Activated CD8-positive, alpha-beta memory T cell treated with anti-CD3 and anti-CD28 coated beads, Interleukin-2, amount 10 ng/mL, durations not matched to agents 7 days and 5 days (primary cell): Measurements from ENCODE around the gene BLTP3A. TPM values are rescaled to one million over a fixed set of nuclear protein-coding genes. Genes with fewer than 3 reads are reported as not detected.
"Not testable (repeated sequence)": the region's sequence is repeated elsewhere in the genome, so short reads cannot be mapped to it uniquely, and the experiment has no call there.

Experiments
- ATAC-seq: fragments of 150-1000 bp; cut with Tn5 transposase; one replicate; pipeline ENCODE4 v1.10.0; 2021; ENCODE audit warnings: moderate library complexity
- CTCF ChIA-PET: fragments of 350-600 bp; sonication (Branson Sonifier 250); formaldehyde crosslinking; loops from one replicate; lab custom pipeline; 2021; ENCODE audit warnings: antibody characterized with exemption; lab: Charles Lee
- DNase-seq: peaks from one replicate; pipeline ENCODE4 v3.0.0-alpha.2; 2020
- H3K27ac Mint-ChIP-seq: one replicate; pipeline ENCODE4 v1.8.0; 2021; ENCODE audit warnings: mild to moderate bottlenecking, mixed read lengths
- H3K27me3 Mint-ChIP-seq: one replicate; pipeline ENCODE4 v1.8.0; 2021; ENCODE audit warnings: mixed read lengths
- H3K36me3 Mint-ChIP-seq: one replicate; pipeline ENCODE4 v1.8.0; 2021; ENCODE audit warnings: mild to moderate bottlenecking, mixed read lengths
- H3K4me1 Mint-ChIP-seq: one replicate; pipeline ENCODE4 v1.8.0; 2021; ENCODE audit warnings: mixed read lengths
- H3K4me3 Mint-ChIP-seq: one replicate; pipeline ENCODE4 v1.8.0; 2021; ENCODE audit warnings: mild to moderate bottlenecking, moderate library complexity, mixed read lengths
- H3K9me3 Mint-ChIP-seq: one replicate; pipeline ENCODE4 v1.8.0; 2022; ENCODE audit warnings: low read depth, mixed read lengths
- total RNA-seq, 2 experiments: library from RNA; stranded (reverse); gene quantifications; one replicate each; pipeline ENCODE4 v1.2.3, GENCODE V29; 2021

BLTP3A gene
- total RNA-seq, 2 experiments from 2014 or later, result 14.4 to 15.7 TPM

DNA sequence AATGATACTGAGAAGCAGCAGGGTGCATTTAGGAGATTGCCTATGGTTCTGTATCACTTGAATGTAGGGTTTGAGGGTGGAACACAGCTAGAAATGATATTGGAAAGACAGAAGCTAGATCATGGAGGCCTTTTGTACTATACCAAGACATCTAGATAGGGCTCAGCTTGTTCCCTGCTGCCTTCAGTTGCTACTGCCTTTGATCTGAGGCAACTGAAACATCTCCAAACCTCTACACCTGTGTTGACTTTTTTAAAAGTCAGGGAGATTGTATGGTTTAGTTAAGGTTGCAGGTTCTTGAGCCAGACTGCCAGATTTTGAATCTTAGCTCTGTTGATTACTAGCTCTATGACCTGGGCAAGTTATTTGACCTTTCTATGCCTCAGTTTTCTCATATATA lies 12.7 kb downstream of the BLTP3A start:
- Mint-ChIP-seq H3K36me3 (no peaks in the 10 kb centered on the region), H3K27me3 (no peaks in the 10 kb centered on the region), H3K9me3 (no peaks in the 10 kb centered on the region), H3K27ac (no peak overlapping the region), H3K4me1 (no peaks in the 10 kb centered on the region), H3K4me3 (no peak overlapping the region)
- ATAC-seq, result no peak
- no peak for DNase-seq
- CTCF ChIA-PET, result interaction anchor here (1.8 kb wide), 1 partner anchor 13 kb away, joined by 4 read pairs; the partner anchor contains the start of gene BLTP3A

DNA sequence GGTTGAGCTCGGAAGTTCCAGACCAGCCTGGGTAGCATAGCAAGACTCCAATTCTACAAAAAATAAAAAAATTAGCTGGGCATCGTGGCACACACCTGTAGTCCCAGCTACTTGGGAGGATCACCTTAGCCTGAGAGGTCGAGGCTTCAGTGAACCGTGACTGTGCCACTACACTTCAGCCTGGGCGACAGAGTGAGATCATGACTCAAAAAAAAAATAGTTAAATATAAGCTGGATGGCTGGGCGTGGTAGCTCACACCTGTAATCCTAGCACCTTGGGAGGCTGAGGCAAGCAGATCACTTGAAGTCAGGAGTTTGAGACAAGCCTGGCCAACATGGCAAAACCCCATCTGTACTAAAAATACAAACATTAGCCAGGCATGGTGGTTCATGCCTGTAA lies 13.2 kb downstream of the BLTP3A start:
- CTCF ChIA-PET, result interaction anchor here (1.8 kb wide), 1 partner anchor 14 kb away, joined by 4 read pairs; the partner anchor contains the start of gene BLTP3A
- H3K4me1 Mint-ChIP-seq, H3K36me3 Mint-ChIP-seq, H3K9me3 Mint-ChIP-seq, DNase-seq, H3K4me3 Mint-ChIP-seq, ATAC-seq, H3K27ac Mint-ChIP-seq, H3K27me3 Mint-ChIP-seq: not testable (repeated sequence)

DNA sequence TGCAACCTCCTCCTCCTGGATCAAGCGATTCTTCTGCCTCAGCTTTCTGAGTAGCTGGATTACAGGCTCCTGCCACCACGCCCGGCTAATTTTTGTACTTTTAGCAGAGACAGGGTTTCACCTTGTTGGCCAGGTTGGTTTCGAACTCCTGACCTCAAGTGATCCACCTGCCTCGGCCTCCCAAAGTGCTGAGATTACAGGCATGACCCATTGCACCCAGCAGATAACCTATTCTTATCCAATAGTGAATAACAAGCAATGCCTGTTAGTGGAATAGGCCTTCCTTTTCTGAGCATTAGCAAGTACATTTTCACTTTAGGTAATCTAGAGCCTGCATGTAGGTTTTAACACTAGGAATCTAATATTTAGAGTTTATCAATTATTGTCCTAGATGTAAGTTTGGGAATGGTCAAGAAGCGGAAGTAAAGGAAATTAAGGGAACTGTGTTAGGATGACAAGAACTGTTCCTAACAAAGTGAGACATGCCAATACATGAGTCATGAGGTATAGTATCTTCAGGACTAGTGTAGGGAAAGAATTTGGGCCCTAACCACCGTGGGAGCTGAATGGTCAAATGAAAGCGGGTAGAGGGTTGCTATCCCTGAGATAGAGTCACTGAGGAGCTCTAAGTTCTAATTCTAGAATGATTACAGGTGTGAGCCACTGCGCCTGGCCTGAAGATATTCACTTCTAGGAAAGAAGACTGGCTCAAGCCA lies 15.0 kb downstream of the BLTP3A start:
- no peaks in the 10 kb centered on the region for H3K9me3 Mint-ChIP-seq
- H3K27me3 Mint-ChIP-seq, result no peaks in the 10 kb centered on the region
- no peak for ATAC-seq
- peaks cover 14% of the 10 kb centered on the region for H3K4me1 Mint-ChIP-seq
- CTCF ChIA-PET, result interaction anchor here (1.5 kb wide), 1 partner anchor 333 kb away, joined by 4 read pairs; no protein-coding TSS in a partner anchor
- no peak for DNase-seq
- H3K4me3 Mint-ChIP-seq, result no peak overlapping the region
- no peaks in the 10 kb centered on the region for H3K36me3 Mint-ChIP-seq
- no peak overlapping the region for H3K27ac Mint-ChIP-seq

DNA sequence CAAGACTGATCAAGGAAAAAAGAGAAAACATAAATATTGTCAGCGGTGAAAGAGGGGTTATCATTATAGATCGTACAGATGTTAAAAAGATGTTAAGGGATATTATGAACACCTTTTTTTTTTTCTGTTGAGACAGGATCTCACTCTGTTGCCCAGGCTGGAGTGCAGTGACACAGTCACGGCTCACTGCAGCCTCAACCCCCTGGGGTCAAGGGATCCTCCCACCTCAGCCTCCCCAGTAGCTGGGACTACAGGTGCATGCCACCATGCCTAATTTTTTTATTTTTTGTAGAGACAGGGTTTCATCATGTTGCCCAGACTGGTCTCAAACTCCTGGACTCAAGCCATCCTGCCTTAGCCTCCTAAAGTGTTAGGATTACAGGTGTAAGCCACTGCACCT lies 16.6 kb downstream of the BLTP3A start:
- ATAC-seq, H3K9me3 Mint-ChIP-seq, H3K4me3 Mint-ChIP-seq, H3K36me3 Mint-ChIP-seq, H3K27me3 Mint-ChIP-seq, CTCF ChIA-PET, H3K27ac Mint-ChIP-seq, DNase-seq: not testable (repeated sequence)
- peaks cover 14% of the 10 kb centered on the region for H3K4me1 Mint-ChIP-seq

DNA sequence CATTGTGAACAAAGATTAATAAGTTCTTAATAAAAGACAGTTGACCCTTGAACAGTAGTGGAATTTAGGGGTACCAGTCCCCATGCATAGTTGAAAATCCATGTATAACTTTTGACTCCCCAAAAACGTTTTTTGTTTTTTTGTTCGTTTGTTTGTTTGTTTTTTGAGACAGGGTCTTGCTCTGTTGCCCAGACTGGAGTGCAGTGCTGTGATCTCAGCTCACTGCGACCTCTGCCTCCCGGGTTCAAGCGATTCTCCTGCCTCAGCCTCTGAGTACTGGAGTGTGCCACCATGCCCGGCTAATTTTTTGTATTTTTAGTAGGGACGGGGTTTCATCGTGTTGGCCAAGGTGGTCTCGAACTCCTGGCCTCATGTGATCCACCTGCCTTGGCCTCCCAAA lies 17.5 kb downstream of the BLTP3A start:
- H3K4me1 Mint-ChIP-seq, result peaks cover 14% of the 10 kb centered on the region
- H3K9me3 Mint-ChIP-seq, ATAC-seq, H3K27me3 Mint-ChIP-seq, H3K4me3 Mint-ChIP-seq, H3K36me3 Mint-ChIP-seq, H3K27ac Mint-ChIP-seq, DNase-seq, CTCF ChIA-PET: not testable (repeated sequence)

DNA sequence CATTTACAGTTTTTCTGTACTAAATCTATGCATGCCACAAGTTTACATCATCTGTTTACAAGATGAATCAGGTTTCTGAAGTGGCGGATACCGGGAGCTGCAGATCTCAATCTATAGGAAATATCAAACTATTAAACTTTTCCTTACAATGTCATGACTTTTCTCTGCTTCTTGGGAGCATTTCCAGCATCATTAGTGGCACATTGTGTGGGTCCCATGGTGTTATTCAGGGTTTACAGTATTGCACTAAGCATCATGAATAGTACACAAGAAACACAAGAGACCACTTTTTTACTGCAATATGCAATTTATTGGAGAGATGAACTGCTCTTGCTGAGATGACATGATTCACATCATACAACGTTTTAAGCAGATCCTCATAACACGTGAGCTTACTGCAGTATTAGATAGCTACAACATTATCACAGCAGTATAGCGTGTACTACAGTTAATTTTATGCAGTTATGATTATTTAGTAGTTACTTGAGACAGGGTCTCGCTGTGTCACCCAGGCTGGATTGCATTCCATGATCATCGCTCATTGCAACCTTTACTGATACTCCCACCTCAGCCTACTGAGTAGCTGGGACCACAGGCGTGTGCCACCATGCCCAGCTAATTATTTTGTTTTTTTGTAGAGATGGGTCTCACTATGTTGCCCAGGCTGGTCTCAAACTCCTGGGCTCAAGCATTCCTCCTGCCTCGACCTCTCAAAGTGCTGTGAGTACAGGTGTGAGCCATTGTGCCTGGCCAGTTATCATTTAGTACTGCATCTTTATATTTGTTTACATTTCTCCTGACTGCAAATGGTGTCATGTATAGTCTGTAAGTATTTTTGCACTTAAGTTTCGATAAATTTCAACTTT lies 18.4 kb downstream of the BLTP3A start:
- Mint-ChIP-seq H3K9me3 (no peaks in the 10 kb centered on the region), H3K36me3 (no peaks in the 10 kb centered on the region), H3K27me3 (no peaks in the 10 kb centered on the region), H3K27ac (no peak overlapping the region), H3K4me3 (no peak overlapping the region), H3K4me1 (peaks cover 14% of the 10 kb centered on the region)
- ATAC-seq (no peak), DNase-seq (no peak)
- CTCF ChIA-PET, result no interaction called here

DNA sequence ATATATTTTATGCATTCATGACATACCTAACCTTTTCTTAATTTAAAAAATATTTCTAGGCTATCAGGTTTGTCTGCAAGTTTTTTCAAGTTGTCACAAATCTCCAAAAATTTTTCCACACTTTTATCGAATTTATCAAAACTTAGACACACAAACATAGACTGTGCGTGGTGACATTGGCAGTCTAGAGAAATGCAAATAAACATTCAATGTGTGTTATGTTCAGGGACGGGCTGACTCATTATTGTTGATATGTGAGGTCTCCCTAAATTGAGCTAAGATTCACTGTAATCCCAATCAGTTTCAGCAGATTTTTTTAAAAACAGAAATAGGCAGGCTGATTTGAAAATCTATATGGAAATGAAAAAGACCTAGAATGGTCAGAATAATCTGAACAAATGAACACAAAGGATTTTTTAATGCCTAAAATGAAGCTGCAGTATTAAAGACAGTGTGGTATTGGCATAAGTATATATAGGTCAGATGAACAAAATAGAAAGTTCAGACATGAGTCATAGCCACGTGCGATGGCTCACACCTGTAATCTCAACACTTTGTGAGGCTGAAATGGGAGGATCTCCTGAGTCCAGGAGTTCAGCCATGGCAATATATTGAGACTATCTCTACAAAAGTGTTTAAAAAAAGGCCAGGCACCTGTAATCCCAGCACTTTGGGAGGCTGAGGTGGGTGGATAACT lies 19.2 kb downstream of the BLTP3A start:
- H3K36me3 Mint-ChIP-seq, result no peaks in the 10 kb centered on the region
- no peaks in the 10 kb centered on the region for H3K9me3 Mint-ChIP-seq
- no peak overlapping the region for H3K4me3 Mint-ChIP-seq
- DNase-seq (peak; percentile 52), ATAC-seq (peak; percentile 88)
- H3K4me1 Mint-ChIP-seq, result peaks cover 14% of the 10 kb centered on the region
- CTCF ChIA-PET, result no interaction called here
- no peak overlapping the region for H3K27ac Mint-ChIP-seq
- H3K27me3 Mint-ChIP-seq, result no peaks in the 10 kb centered on the region

DNA sequence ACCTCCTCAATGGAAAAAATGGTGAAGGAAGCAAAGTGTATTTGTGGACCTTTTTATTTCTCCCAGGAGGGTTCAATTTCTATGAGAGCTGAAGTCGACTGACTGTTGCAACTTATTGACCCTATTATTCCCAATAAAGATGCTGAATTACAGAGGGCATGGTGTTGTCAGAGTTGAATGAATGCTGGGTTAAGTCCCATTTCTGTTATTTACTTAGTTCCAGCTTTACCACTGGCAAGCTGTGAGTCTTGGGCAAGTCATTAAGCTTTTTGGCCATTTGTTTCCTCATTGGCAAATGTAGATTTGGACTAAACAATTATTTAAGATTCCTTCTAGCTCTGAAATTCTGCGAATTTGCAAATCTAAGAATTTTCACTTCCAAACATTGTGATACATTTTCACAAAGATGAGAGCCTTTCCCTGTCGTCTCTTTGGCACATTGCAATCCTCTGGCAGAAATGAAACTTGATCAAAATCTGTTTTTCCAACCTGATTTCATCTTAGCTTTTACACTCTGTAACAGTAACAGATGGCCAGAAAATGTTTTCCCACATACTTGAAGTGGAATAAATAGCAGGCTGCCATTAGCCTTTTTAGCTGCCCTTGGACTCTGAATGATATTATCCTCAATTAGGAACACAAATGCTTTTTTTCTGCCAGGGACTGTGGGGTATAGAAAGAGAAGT lies 21.3 kb downstream of the BLTP3A start:
- Mint-ChIP-seq H3K4me3 (no peak overlapping the region), H3K27me3 (no peaks in the 10 kb centered on the region), H3K4me1 (peaks cover 14% of the 10 kb centered on the region), H3K27ac (no peak overlapping the region), H3K36me3 (no peaks in the 10 kb centered on the region), H3K9me3 (no peaks in the 10 kb centered on the region)
- ATAC-seq, result no peak
- CTCF ChIA-PET, result interaction anchor here (1.0 to 1.2 kb wide), 2 partner anchors 20 to 326 kb away, joined by 3 read pairs; no protein-coding TSS in a partner anchor
- no peak for DNase-seq

DNA sequence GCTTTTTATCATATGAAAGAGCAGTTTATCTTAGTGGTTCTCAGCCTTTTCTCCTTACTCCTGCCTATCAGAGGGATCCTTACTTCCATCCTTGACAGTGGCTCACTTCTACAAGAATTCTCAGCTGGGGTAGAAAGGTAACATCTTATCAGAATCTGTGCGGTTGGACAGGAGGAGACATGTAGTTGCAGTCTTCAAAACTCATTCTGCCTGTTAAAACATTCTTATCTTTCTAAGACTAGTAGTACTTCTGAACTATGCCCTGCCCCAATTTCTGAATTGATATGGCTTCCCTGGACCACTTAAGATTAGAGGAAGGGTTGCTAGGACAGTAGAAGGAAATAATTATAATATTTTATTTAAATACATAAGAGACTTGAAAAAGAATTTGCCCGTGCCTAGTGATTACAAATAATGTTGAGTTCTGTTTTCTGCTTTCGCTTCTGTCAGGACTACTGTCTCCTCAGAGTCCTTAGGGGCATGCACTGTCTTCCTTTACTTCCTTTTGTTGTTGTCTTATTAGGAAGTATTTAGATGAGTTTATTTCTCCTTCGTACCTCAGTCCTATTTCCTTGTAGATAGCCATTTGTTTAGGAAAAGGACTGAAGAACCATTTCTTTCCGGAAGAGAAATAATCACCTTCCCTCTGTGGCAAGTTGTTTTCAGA lies 24.9 kb downstream of the BLTP3A start:
- CTCF ChIA-PET, result no interaction called here
- H3K4me3 Mint-ChIP-seq, result no peak overlapping the region
- no peaks in the 10 kb centered on the region for H3K9me3 Mint-ChIP-seq
- H3K27me3 Mint-ChIP-seq, result no peaks in the 10 kb centered on the region
- H3K4me1 Mint-ChIP-seq, result no peaks in the 10 kb centered on the region
- DNase-seq, result no peak
- peaks cover 4% of the 10 kb centered on the region for H3K36me3 Mint-ChIP-seq
- H3K27ac Mint-ChIP-seq, result no peak overlapping the region
- no peak for ATAC-seq

DNA sequence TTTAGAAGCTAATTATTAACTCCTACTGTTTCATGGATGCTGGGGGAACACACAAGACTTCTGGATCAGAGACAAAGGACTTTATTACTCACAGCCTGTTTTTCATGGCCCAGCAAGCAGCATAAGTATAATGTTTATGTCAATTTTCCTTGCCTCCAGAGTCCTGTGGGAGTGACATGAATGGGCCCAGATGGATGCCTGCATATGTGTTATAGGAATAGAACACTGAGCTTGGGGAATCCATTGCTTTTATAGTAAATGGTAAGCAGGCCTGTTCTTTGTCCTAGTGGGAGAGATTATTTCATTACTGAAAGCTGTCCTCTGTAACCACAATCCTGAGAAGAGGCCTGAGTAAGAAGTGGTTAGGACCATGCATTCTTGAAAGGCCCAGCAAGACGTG lies 25.6 kb downstream of the BLTP3A start:
- Mint-ChIP-seq H3K27ac (no peak overlapping the region), H3K4me3 (no peak overlapping the region), H3K4me1 (no peaks in the 10 kb centered on the region), H3K36me3 (peaks cover 4% of the 10 kb centered on the region), H3K9me3 (no peaks in the 10 kb centered on the region), H3K27me3 (no peaks in the 10 kb centered on the region)
- CTCF ChIA-PET, result no interaction called here
- DNase-seq (no peak), ATAC-seq (no peak)

DNA sequence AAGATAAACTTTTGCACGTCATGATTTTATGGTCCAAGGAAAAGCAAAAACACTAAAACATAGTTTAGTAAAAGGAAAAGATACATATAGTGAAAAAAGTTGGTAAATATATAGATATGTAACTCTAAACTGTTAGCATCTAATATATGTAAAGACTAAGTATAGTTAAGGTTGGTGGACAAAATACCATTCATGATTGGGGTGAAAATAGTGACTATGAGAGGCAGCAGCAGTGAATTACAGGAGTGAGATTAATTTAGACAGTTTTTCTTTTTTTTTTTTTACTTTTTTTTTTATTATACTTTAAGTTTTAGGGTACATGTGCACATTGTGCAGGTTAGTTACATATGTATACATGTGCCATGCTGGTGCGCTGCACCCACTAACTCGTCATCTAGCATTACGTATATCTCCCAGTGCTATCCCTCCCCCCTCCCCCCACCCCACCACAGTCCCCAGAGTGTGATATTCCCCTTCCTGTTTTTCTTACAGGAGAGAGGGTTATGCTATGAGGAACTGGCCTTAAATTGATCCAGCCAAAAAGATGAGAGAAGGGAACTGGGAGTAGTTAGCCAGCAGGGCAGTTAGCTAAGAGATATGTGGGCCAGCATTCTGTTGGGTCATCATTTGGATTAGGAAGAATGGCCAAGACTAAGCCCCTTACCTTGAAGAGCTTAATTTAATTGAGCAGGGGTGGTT lies 27.1 kb downstream of the BLTP3A start:
- H3K4me1 Mint-ChIP-seq, H3K36me3 Mint-ChIP-seq, H3K27me3 Mint-ChIP-seq, H3K9me3 Mint-ChIP-seq, DNase-seq, H3K27ac Mint-ChIP-seq, H3K4me3 Mint-ChIP-seq, ATAC-seq, CTCF ChIA-PET: not testable (repeated sequence)
